Left hindlimb (tissue), 1 donor: Measurements from ENCODE around the gene YLPM1.

Source experiments
- DNase-seq: peaks from one replicate; pipeline ENCODE4 v3.0.0-alpha.2; 2018

Gene YLPM1

GRCh38 chr14:74841230-74842207, 78.4 kb downstream of the YLPM1 start:
- DNase-seq, result no peak

DNA sequence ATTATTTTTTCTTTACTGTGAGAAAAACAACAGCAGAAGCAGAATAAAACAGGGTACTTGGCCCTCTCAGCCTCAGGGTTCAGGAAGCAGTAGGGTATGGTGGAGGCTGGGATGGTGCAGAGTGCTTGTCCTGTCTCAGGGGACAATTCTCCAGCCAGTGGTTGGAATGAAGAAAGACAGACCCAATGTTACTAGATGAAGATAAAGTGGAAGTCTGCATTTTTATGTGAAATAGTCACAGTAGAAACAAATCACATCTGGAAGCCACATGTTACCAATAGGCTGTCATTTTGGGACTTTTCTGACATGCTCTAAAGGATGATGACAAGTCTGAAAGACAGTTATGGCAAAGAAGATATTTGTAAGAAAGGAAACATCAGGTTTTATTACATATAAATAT, 80.5 kb downstream of the YLPM1 start:
- DNase-seq, result no peak

- DNase-seq, result peak; percentile 53
Observed at GRCh38 chr14:74846168-74846567, 83.1 kb downstream of the YLPM1 start.

DNA sequence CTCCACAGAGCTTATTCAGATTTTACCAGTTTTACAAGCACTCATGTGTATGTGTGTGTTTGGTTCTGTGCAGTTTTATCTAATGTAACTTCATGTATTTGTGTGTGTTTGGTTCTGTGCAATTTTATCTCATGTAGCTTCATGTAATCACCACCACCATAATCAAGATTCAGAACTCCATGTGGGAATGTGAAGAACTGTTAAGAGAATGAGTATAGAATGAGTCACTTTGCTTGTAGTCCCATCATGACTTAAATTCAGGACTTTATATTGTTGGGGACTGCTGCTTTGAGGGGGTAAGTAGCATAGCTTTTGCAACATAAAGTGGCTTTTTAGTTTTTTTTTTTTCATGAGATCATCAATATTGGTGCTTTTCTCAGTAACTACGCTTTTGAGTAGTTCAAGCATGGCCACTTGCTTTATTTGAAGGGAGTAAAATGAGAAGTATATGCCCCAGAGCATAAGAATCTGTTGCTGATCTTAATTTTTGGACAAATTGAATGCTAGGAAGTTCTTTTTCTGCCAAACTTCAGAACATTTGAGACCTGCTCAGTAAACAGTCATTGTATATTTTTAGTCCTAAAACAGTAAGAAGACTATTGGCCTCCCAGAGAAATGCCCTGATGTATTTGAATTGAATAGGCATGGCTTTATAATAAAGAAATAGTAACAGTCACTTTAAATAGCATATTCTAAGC, 84.0 kb downstream of the YLPM1 start:
- no peak for DNase-seq

DNA sequence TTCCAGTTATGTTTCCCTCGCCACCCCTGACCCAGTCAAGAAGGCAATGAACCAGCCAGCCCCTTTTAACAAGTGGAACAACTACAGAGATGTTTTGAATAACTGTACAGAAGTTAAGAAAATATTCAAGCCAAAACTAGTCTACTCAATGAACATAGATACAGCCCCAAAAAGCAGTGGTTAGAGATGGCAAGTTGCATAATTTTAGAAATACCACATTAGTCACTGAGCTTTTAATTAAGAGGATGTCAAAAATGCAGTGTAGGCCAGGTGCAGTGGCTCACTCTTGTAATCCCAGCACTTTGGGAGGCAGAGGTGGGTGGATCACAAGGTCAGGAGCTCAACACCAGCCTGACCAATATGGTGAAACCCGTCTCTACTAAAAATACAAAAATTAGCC, 85.7 kb downstream of the YLPM1 start:
- no peak for DNase-seq

- no peak for DNase-seq
Observed at GRCh38 chr14:74852922-74853530, 89.9 kb downstream of the YLPM1 start.

- no peak for DNase-seq
Observed at GRCh38 chr14:74853581-74853980, 90.5 kb downstream of the YLPM1 start.

DNA sequence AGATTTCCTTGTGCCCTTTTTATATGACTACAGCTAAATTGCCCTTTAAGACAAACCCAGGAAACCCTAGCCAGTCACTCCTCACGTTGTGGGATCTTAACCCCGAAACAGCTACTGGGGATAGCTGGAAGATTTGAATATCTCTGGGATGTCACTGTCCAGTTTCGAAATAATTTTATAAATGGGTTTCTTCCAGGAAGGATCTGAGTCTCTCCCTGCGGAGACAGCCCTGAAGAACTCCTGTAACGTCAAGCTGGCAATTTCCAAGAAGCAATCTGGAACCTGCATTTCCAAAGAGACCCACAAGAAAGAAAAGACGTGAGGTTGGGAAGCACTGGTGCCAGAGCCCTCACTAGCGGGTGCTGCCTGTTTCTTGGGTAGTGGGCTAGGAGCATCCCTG, 91.9 kb downstream of the YLPM1 start:
- no peak for DNase-seq

DNA sequence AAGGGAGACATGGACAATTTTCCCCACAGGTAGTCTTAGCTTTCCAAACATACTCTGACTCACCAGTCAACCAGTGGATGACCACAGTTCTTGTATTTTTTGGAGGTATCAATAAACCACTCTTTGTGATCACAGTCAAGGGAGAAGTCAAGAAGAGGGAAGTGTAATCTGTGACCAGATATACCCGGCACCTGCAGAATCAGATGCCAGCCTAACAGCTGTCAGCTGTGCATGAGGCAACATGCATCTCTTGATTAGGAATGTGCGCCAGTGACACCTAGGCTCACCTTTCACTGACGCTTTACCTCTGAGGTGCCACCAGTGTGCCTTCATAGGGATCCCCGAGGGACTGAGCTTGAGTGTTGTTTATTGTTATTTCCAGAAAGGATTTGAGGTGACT, 92.8 kb downstream of the YLPM1 start:
- DNase-seq, result no peak

DNA sequence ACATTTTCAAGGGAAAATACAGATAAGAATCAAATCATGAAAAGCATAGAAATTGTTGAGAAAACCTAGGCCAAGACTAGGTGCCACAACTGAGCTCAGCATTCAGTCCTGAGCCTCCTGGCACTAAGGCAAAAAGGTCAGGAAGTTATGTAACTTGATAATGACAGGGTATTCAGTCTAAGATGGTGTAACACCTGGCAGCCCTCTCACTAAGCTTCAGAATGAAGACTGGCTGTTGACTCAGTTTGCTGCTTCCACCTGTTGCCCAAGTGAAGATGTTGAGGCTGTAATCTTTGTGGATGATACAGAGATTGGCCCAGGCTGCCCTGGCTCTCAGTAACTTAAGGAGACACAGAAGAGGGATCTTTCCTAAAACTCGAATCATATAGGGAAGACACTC, 93.2 kb downstream of the YLPM1 start:
- DNase-seq, result no peak

DNA sequence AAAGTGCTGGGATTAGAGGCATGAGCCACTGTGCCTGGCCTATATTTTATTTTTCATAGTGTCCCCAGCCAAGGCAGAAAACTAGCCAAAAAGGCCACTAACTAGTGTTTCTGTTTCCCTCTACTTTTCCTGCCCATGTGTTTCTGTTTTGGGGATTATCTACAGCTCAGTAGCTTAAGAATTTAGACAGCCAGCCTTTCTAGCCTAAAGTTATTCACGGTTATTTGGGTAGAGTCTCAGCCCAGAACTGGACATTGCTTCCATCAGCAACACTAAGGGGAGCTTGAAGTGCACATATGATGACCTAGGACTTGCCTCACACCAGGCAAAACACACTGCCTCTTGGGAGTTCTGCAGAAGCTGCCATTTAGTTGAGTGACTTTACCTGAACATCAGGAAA, 94.9 kb downstream of the YLPM1 start:
- no peak for DNase-seq

DNA sequence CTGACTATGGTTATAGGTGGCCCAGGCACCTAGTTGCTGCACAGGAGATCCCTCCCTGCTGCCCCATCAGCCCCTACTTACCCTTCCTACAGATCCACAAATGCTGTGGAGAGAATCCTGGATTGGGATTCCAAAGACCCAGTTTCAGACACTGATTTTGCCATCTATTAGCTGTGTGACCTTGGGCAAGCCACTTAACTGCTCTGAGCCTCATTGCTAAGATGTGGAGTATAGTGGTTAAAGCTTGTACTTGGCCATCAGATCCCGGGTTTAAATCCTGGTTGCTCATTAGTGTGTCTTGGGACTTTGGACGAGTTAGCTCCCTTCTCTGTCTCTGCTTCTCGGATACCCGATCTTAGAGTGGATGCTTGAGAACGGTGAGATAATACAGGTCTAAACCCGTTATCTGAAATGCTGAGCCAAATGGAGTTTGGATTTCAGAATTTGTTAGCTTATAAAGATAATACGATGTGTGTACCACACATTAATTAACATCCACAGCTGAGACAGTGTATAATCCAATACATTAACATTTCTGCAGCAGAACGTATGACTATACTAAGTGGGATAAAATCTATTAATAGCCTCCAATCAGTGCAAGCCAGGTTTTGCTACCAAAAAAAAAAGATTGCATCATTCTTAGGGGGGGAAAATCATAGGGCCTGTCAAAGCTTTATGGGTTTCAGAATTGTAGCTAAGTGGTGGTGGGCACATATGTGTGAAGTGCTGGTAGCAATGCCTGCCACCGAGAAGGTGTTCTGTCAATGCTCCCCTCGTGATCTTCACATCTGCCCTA, 96.8 kb downstream of the YLPM1 start:
- DNase-seq, result no peak

DNA sequence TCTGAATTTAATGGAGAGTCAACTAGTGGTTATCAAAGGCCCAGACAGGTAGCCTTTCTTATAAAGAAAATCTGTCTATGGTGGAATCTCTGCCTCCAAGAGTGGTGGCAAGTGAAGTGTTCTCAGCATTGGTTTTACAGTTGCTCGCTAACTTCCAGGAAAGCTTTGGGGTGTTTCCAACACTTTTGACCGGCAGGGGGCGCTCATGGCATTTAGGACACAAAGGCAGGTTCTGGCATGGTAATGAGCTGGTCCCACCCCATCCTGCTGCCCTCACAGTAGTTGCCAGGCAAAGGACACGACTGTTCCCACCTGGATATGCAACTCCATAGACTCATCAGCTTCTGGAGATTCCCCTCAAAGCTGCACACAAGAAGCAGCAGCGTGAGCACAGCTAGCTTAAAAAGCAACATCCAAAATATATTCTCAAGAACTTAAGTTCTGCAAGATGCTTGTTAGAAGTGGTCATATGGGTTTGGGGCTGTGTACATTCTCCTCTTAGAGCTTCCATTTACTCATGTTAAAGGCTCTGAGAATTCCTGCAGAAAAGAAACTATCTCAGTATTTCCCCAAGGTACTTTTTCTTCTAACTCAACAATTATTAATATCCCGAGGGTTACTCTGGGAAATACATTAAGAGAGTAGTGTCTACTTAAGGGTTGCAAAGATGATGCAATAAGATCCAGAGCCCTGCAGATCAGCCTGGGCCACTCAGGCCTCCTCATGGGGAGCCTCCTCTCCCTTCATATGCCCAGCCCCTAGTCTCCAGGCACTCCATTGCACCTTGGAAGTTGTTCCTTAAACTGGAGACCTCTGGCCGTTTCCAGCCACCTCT, 98.0 kb downstream of the YLPM1 start:
- peak; percentile 85 for DNase-seq

GRCh38 chr14:74861734-74862090, 98.6 kb downstream of the YLPM1 start:
- no peak for DNase-seq

GRCh38 chr14:74863274-74863673, 100.2 kb downstream of the YLPM1 start:
- no peak for DNase-seq

DNA sequence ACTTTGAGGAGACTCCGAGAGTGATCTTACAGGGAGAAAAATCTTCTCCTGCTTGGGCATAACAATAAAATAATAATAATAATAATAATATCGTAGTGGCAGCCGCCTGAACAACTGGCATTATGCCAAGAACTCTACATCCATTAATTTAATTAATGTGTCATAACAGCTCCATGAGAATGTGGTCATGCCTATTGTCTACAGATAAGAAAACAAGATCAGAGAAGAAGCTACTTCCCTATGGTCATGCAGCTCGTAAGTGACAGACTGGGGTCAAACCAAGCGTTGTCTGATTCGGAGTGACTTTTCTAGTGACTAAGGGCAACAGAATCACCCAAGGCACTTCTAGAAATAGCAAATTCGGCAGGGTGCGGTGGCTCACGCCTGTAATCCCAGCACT, 101.1 kb downstream of the YLPM1 start:
- no peak for DNase-seq

DNA sequence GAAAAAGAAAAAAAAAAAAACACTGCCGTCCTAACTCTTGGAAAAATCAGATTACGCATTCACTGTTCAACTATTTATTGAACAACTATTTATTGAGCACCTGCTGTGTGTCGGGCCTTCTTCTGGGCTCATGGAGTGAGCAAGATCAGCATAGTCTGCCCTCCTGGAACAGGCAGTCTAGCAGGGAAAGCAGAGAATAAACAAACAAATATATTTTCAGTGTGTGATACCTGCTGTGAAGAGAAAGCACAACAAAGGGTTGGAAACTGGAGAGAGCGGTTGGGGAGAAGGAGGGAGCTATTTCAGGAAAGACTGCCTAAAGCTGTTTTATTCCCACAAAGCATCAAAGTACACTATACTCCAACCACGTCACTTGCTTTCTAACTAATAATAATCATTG, 102.0 kb downstream of the YLPM1 start:
- no peak for DNase-seq

GRCh38 chr14:74866708-74867389, 103.7 kb downstream of the YLPM1 start:
- DNase-seq, result no peak

DNA sequence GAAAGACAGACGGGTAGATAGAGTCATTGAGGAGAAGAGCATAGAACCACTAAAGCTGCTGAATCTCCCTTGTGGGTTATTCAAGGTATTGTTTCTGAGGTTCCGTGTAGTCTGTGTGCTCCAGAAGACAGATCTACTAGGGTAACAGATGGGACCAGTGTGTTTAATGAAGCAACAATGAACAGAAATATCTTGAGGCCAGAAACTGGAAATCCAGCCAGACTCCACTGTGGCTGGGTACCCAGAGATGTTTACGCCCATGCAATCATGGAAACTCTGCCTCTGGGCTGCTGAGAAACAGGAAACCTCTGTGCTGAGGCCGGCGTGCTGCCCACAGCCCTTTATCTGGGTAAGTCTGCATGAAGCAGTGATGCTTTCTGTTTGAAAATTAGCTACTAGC, 104.6 kb downstream of the YLPM1 start:
- DNase-seq, result peak; percentile 49

GRCh38 chr14:74868739-74869138, 105.6 kb downstream of the YLPM1 start:
- DNase-seq, result no peak

DNA sequence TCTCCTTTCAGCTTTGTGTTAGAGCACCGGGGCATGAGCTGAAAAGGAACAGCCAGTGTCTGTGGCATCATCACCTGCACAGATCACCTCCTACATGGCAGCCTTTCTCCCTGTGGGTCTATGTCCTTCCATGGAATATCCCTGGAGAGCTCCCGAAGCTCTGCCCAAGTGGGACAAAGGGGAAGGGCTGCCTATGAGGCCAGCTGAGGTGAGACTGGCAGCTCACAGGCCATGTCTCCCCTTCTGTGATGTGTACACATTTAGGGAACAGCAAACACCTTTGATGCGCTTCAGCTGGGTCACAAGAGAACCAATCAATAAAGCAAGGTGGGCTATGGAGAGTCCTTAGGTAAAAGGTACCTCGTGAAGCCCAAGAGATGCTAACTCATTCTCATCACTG, 108.7 kb downstream of the YLPM1 start:
- no peak for DNase-seq
